Fibroblast of peridontal ligament (primary cell): ENCODE measurements around the gene FBXO21.

ENCODE experiments used
- DNase-seq: peaks from one replicate; pipeline ENCODE4 v3.0.0-alpha.2; 2010; ENCODE audit errors: extremely low read depth

FBXO21 gene

DNA sequence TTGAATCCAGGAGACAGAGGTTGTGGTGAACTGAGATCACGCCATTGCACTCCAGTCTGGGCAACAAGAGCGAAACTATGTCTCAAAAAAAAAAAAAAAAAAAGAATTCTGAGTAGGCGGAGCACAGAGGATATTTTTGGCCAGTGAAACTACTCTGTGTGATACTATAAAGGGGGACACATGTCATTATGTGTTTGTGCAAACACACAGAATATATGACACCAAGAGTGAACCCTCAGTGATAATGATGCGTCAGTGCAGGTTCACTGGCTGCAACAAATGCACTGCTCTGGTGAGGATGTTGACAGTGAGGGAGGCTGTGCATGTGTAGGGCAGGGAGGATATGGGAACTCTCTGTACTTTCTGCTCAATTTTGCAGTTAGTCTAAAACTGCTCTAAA is 24.2 kb downstream of the FBXO21 start:
- no peak for DNase-seq

GRCh38 chr12:117165342-117165741 is 24.9 kb downstream of the FBXO21 start:
- no peak for DNase-seq

DNA sequence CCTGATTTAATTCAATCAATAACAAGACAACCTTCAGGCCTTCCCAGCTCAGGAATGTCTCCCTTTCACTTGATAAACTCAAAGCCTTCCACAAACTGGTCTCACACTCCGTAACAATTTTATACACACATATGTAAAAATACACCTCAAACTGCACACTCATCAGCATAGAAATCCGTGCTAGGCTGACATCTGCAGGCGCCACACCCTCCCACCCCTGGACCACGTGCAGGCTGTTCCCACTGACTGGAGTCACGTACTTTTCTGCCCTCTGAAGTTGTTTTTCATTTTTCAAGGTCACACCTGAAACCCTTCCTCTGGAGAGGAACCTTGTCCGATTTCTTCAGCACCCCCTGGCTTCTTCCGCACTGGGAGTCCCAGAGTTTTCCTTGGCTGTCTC is 27.6 kb downstream of the FBXO21 start:
- DNase-seq, result no peak

- no peak for DNase-seq
Observed at GRCh38 chr12:117162167-117162539, 28.1 kb downstream of the FBXO21 start.

- no peak for DNase-seq
Observed at GRCh38 chr12:117161460-117162166, 28.7 kb downstream of the FBXO21 start.

DNA sequence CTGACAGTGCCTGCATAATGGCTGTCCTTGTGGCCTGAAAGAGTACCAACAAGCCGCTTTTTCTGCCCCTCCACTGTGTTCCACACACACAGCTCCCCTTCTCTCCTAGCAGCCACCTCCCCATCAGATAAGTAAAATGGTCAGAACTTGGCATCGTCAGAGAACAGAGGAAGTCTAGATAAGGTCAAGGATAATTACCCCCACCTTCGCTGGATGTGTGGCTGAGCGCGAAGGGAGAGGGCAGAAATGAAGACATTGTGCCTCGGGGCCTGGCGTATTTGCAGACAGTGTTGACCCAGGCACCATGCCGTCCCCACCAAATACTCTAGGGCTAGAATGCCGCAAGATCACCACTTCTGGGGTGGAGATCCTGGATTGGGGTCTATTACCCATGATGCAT is 30.6 kb downstream of the FBXO21 start:
- no peak for DNase-seq

- no peak for DNase-seq
Observed at GRCh38 chr12:117158911-117159553, 31.2 kb downstream of the FBXO21 start.

GRCh38 chr12:117158096-117158495 is 32.2 kb downstream of the FBXO21 start:
- no peak for DNase-seq

- DNase-seq, result no peak
Observed at GRCh38 chr12:117155278-117156060, 34.8 kb downstream of the FBXO21 start.

- DNase-seq, result no peak
Observed at GRCh38 chr12:117152793-117153775, 37.2 kb downstream of the FBXO21 start.

DNA sequence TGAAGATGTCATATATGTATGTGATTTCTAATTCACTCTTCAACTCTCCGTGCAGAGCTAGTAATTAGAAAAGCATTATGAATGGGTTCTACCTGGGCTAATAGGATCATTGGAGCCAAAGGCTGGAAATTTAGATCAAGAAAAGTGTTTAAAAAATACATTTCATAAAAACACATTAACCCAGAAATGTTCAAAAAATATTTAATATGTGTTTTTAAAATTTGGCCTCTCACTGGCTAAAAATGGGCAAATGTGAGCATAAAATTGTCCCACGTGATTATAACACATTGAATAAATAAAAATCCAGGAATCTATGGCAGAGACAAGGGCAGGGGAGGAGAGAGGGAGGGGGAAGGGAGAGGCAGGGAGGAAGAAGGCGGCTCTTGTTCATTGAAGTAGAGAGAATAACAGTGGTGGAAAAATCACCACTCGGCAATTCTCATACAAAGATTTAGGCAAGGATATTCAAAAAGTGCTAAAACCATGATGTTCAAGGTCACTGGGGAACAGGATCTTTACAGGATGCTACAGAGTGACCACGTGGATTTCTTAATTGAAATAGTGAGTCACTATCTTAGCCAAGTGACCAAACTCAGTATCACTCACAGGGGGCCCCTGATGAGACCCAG is 38.8 kb downstream of the FBXO21 start:
- DNase-seq, result no peak

DNA sequence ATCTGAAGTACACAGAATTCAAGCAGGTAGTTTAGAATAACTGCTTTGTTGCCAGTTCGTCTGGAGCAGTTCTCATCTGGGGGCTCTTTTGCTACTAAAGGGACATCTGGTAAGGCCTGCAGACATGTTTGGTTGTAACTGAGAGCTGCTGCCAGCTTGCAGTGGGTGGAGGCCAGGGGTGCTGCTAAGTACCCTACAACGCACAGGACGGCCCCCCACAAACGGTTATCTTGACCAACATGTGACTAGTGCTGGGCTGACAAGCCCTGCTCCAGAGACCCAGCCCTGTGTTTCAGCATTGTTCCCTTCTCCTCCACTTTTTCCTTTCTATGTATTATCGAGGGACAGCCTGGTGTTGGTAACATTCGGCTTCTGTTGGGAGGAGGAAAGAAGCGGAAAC is 40.8 kb downstream of the FBXO21 start:
- DNase-seq, result no peak

DNA sequence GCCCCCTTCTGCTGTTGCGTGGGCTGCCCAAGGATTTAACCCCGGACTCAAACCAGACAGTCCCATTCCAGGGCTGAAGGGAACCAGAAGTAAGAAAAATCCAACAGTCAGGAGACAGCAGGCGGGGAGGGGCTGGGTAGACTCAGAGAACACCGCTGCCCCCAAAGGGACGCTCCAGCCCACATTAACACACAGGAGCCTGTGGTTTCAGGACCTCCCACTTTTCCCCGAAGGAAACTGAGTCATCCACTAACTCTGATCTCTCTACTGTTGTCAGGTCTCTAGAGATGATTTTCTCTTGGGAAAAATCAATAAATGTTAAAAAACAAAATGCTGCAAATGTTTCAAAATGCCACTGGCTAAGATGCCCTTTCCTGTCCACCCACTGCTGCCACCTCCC is 41.6 kb downstream of the FBXO21 start:
- DNase-seq, result no peak

DNA sequence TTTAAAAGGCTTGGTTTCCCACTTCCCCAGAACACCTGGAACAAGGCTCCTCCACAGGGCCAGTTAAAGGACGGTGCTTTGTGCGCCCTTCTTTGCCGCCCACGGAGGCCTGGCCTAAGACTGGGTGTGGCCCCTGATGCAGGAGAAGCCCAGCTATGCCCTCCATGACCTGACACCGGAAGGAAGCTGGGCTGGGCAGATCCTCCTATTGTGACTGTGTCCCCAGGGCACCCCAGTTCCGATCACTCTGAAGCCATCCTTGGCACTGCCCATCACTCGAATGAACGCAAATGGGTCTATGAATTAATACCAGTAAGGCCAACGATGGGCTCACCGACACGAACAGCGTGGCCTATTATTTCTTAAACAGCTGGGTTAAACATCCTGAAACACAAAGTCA is 42.6 kb downstream of the FBXO21 start:
- no peak for DNase-seq

DNA sequence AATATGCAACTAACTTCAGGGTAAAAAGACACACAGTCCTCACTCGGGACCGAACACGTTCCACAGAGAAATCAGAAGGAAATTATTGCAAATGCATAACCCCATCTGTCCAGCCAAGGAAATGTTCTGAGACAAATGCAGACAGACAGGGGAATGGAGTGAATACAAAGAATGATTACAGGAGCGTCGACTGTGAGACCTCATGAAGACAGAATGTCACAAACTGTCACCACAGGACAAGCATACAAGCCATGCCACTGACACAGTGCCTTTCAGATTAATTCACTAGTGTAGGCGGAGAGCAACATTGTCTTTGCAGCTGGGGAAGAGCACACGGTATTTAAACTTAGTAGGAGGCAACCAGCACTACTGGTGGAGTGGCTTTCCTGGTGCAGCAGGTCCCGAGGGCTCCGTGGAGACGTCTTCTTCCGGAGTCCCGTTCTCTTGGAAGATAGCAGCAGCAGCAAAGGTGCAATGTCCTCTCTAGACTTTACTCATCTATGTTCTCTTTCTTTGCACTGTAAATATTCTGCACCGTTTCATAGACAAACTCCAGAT is 44.6 kb downstream of the FBXO21 start:
- no peak for DNase-seq

- DNase-seq, result no peak
Observed at GRCh38 chr12:117144599-117144998, 45.7 kb downstream of the FBXO21 start.

DNA sequence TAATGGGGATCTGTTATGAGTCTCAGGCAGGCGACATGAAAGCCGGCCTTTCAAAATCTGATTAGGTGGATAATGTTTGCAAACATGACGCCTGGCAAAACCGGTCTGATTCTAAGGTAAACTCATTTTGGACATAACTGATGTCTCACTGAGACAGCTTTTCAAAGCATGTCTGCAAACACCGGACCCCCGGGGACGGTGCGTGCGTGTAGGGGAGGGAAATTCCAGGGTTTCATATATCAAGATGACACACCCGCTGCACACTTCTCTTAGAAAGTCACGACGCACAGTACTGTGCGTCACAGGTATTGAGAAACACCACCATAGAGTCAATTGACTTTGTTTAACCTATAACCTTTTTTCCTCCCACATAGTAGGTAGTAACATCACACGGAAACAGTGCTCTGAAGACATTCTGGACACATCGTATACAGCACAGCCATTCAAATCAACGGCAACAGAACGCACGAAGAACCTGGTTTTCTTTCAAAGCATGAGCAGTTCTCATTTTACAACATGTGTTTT is 47.2 kb downstream of the FBXO21 start:
- no peak for DNase-seq

DNA sequence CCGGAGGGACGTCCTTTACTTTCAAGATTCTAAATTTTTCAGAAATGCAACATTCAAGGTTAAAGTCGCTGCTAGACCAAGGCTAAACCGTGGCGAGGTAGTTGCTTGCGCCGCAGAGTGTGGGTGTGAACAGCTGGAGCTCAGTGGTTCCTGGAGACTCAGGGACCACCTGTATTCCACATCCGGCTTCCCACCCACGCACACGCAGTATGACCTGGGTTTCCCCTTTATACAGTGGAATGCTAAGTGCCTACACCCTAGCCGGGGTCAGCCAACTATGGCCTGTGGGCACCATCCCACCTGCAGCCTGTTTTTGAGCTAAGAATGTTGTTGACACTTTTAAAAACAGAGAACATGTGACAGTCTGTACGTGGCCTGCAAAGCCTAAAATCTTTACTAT is 48.2 kb downstream of the FBXO21 start:
- no peak for DNase-seq

DNA sequence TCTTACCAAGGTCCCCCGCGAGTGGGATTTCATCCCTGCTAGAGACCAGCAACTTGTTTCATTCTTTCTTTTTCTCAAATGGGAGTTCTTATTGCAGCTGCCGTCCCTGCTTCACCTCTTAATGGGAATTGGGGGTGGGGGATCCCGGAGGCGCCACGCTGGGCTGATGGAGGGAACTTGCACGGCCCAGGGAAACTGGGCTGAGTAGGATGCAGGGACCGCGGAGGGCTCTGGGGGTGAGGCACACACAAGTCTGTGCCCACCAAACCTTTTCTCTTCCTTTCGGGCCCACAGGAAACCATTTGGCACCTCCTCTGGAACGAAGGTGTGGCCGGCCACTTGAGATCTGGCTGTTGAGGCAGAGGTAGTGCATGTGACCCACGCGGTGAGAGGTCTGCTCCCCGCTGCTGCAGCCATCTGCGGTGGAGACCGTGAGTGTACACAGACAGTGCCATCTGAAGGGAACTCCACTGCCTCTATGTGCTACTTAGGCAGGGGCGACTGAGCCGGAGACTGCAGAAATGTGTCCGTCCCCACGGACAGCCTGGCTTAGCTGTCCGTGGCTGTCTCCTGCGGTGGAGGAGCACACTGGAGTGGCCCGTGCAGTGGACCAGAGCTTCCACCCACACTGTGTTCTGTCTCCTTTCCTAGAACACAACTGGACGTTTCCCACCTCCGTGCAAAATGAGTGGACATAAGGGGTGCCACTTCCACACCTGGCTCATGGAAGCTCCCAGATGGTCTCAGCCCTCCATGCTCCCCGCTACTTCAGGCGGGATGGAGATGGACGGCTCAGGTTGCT is 49.0 kb downstream of the FBXO21 start:
- DNase-seq, result no peak
